Breast epithelium (tissue), 3 donors: ENCODE results near the gene SERPINE1.

Source experiments
- CTCF ChIP-seq, 3 donors: fragments of 450-650 bp; IDR thresholded peaks; one replicate each; pipeline ENCODE4 v1.5.1; 2016 to 2017; ENCODE audit warnings: antibody characterized with exemption in 3 of 3, mild to moderate bottlenecking in 3 of 3, moderate library complexity in 3 of 3
- POLR2A ChIP-seq: fragments of 450-650 bp; IDR thresholded peaks from one replicate; pipeline ENCODE4 v1.6.1; 2016; ENCODE audit warnings: antibody characterized with exemption, mild to moderate bottlenecking, moderate library complexity
- POLR2AphosphoS5 ChIP-seq, 3 donors: sonication (generic); formaldehyde crosslinking; IDR thresholded peaks; one replicate each; pipeline ENCODE4 v1.6.1; 2017; ENCODE audit warnings: antibody characterized with exemption in 3 of 3

- TF ChIP-seq CTCF (IDR thresholded peaks at IDR 0.05), result no peak
- no peak for TF ChIP-seq POLR2A
- no peak for TF ChIP-seq POLR2AphosphoS5 (IDR thresholded peaks at IDR 0.05)
These were observed 36.6 kb downstream of the SERPINE1 start for GRCh38 chr7:101163279-101164070.
